Mammary epithelial cell (primary cell): ENCODE data around the gene BMPR1A.
"Not testable (repeated sequence)": the region's sequence is repeated elsewhere in the genome, so short reads cannot be mapped to it uniquely, and the experiment has no call there.

Experiments
- EZH2 ChIP-seq: IDR thresholded peaks from 2 replicates; pipeline ENCODE4 v1.6.1; 2012; ENCODE audit warnings: low read length, inconsistent platforms, borderline replicate concordance
- TF ChIP-seq, protein P1 (sequence below), 2 donors: IDR thresholded peaks in 1 of 2; conservative IDR thresholded peaks in 1 of 2; 2 replicates each; pipeline ENCODE4 v1.5.1; 2011 to 2012; ENCODE audit warnings: inconsistent platforms in 2 of 2, low read length in 2 of 2, mild to moderate bottlenecking in 2 of 2, control low read depth in 1 of 2, low read depth in 1 of 2; ENCODE audit not compliant: insufficient read depth in 1 of 2; ENCODE audit errors: extremely low read depth in 1 of 2

DNA sequence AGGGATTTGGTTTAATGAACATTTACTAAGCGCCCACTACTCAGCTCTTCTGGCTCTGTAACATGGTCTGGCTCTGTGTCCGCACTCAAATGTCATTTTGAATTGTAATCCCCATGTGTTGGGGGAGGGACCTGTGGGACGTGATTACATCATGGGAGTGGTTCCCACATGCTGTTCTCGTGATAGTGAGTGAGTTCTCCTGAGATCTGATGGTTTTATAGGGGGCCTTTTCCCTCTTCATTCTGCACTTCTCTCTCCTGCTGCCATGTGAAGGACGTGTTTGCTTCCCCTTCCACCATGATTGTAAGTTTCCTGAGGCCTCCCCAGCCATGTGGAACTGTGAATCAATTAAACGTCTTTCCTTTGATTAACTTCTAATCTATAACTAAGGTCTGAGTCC is 224.6 kb downstream of the BMPR1A start:
- TF ChIP-seq, protein P1, sequence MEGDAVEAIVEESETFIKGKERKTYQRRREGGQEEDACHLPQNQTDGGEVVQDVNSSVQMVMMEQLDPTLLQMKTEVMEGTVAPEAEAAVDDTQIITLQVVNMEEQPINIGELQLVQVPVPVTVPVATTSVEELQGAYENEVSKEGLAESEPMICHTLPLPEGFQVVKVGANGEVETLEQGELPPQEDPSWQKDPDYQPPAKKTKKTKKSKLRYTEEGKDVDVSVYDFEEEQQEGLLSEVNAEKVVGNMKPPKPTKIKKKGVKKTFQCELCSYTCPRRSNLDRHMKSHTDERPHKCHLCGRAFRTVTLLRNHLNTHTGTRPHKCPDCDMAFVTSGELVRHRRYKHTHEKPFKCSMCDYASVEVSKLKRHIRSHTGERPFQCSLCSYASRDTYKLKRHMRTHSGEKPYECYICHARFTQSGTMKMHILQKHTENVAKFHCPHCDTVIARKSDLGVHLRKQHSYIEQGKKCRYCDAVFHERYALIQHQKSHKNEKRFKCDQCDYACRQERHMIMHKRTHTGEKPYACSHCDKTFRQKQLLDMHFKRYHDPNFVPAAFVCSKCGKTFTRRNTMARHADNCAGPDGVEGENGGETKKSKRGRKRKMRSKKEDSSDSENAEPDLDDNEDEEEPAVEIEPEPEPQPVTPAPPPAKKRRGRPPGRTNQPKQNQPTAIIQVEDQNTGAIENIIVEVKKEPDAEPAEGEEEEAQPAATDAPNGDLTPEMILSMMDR (conservative IDR thresholded peaks at IDR 0.05 in 1 of 2, IDR thresholded peaks at IDR 0.05 in 1 of 2; ENCODE audit: extremely low read depth in 1 of 2, insufficient read depth in 1 of 2, low read depth in 1 of 2, low read length in 2 of 2) = not testable (repeated sequence)
- not testable (repeated sequence) for TF ChIP-seq EZH2
